GM12874 (cell line): ENCODE results near the gene ZNF83.

Experiments
- CTCF ChIP-seq: IDR thresholded peaks from 2 replicates; pipeline ENCODE4 v1.5.1; 2011; ENCODE audit warnings: low read depth, mild to moderate bottlenecking, control low read depth, low read length, moderate library complexity; ENCODE audit not compliant: insufficient read depth

ZNF83 gene

GRCh38 chr19:52658595-52658994, 20.4 kb upstream of the ZNF83 start:
- no peak for TF ChIP-seq CTCF

- no peak for TF ChIP-seq CTCF
These were observed 15.0 kb upstream of the ZNF83 start for GRCh38 chr19:52653161-52653560.

GRCh38 chr19:52651956-52652355, 13.8 kb upstream of the ZNF83 start:
- no peak for TF ChIP-seq CTCF

DNA sequence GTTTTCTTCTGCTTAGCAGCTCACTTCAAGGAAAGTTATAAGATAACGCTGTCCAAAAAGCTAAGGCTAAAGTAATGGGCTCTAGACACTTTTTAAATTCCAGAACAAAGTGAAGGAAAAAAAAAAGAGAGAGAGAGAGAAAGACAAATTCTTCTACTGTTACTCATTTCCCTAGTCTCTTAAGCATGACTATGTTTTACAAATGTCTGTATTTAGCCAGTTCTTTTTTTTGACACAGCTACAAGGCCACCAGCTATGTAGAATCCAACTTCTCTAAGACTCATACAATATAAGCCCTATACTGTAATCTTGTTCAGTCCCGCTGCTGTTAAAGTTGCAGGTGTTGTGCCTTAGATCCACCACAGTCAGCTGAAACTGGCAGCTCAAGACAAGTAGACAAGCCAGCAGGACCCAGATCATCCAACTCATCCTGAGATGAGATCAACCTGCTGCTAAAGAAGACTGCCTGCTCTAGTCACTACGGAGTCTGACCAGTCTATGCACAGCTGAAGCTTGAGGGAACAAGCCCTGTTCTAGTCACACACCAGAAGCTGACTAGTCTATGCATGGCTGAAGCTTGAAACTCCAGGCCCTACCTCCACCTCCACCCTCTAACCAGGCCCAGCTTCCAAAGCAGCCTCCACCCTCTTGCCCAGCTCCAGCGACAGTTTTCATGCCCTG, 10.3 kb upstream of the ZNF83 start:
- TF ChIP-seq CTCF: no peak

DNA sequence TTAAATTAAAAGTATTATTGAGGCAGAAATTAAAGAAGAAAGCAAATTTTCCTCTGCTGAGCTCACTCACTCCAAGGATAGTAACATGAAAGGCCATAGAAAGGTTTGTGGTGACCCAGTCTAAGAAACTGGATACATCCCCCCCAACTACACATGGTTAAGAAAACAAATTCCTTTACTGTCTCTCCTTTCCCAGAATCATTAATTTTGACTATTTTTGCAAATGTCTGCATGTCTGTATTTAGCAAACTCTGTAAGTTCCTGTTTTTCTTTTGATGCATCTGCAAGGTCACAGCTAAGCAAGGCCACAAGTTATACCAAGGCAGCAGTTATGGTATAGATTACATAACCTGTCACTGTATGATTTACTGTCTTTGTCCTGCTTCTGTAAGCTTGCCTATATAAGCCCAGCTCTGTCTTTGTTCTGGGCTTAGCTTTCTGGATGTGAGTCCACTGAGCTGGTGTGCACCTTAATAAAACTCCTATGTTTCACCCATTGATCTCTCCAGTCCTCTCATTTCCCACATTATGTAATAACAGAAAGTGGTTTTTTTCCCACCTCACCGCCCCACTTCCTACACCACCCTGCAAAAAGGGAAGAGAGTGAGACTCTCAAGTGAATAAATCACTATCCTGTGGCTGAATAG, 8.5 kb upstream of the ZNF83 start:
- no peak for TF ChIP-seq CTCF

GRCh38 chr19:52640916-52641315, 2.8 kb upstream of the ZNF83 start:
- TF ChIP-seq CTCF: no peak

GRCh38 chr19:52639996-52640395, 1.8 kb upstream of the ZNF83 start:
- TF ChIP-seq CTCF: no peak
